Nephron progenitor cell (in vitro differentiated cells): ENCODE measurements around the gene UBE2I.
A peak's percentile ranks its signal among the peaks of the same experiment; 100 is the strongest.

Experiments
- DNase-seq: peaks from one replicate; pipeline ENCODE4 v3.0.0; 2021
- H3K27ac Mint-ChIP-seq: 2 replicates; pipeline ENCODE4 v1.8.0; 2021; ENCODE audit warnings: mild to moderate bottlenecking, moderate library complexity, mixed read lengths
- H3K27me3 Mint-ChIP-seq: 2 replicates; pipeline ENCODE4 v1.8.0; 2021; ENCODE audit warnings: mild to moderate bottlenecking, low read depth, mixed read lengths; ENCODE audit not compliant: poor library complexity
- H3K36me3 Mint-ChIP-seq: 2 replicates; pipeline ENCODE4 v1.8.0; 2021; ENCODE audit warnings: low read depth, mixed read lengths
- H3K4me1 Mint-ChIP-seq: 2 replicates; pipeline ENCODE4 v1.8.0; 2021; ENCODE audit warnings: mixed read lengths
- H3K4me3 Mint-ChIP-seq: 2 replicates; pipeline ENCODE4 v1.8.0; 2021; ENCODE audit warnings: mild to moderate bottlenecking, moderate library complexity, mixed read lengths
- H3K9me3 Mint-ChIP-seq: 2 replicates; pipeline ENCODE4 v1.8.0; 2021; ENCODE audit warnings: mild to moderate bottlenecking, moderate library complexity, mixed read lengths
- CTCF ChIP-seq: fragments of 200-600 bp; sonication (generic); IDR thresholded peaks from 2 replicates; pipeline ENCODE4 v1.5.0; 2021; ENCODE audit warnings: antibody characterized with exemption

The UBE2I gene

GRCh38 chr16:1279945-1280589 is 29.4 kb upstream of the UBE2I start:
- Mint-ChIP-seq H3K36me3 (no peaks in the 10 kb centered on the region), H3K9me3 (no peaks in the 10 kb centered on the region), H3K4me1 (peaks cover 70% of the 10 kb centered on the region), H3K27me3 (peaks cover 14% of the 10 kb centered on the region), H3K4me3 (no peak overlapping the region), H3K27ac (no peak overlapping the region)
- TF ChIP-seq CTCF = no peak
- DNase-seq = no peak

- no peak for DNase-seq
- peaks cover 69% of the 10 kb centered on the region for H3K4me1 Mint-ChIP-seq
- no peaks in the 10 kb centered on the region for H3K9me3 Mint-ChIP-seq
- TF ChIP-seq CTCF = no peak
- H3K27me3 Mint-ChIP-seq = peaks cover 11% of the 10 kb centered on the region
- H3K36me3 Mint-ChIP-seq = no peaks in the 10 kb centered on the region
- no peak overlapping the region for H3K27ac Mint-ChIP-seq
- no peak overlapping the region for H3K4me3 Mint-ChIP-seq
These were observed 28.7 kb upstream of the UBE2I start for GRCh38 chr16:1280783-1281182.

GRCh38 chr16:1281517-1281916 is 27.9 kb upstream of the UBE2I start:
- Mint-ChIP-seq H3K4me3 (no peak overlapping the region), H3K36me3 (no peaks in the 10 kb centered on the region), H3K4me1 (peaks cover 71% of the 10 kb centered on the region), H3K27me3 (peaks cover 15% of the 10 kb centered on the region), H3K27ac (no peak overlapping the region), H3K9me3 (no peaks in the 10 kb centered on the region)
- no peak for TF ChIP-seq CTCF
- DNase-seq = no peak

DNA sequence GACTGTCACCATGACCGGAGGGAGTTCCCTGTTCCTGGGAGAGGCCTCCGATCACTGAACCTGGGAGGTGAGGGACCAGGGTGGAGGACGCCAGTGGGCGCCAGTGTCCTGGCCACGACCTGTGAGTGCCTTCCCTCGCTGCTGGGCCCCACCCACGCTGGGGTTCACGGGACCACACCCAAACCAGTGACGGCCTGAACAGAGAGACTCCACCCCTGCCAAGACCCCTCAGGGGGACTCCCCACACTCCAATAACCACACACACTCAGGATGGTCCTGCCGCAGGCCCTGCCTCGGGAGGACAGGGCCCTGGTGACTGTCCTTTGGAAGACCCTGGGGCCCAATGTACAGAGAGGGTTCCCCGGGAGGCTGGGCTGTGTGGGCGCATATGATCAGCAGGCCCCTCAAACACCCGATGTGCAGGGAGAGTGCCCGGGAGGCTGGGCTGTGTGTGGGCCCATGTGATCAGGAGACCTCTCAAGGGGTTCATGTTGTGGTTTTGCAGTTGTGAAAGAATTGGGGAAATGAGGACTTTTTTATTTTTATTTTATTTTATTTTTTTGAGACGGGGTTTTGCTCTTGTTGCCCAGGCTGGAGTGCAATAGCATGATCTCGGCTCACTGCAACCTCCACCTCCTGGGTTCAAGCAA is 27.0 kb upstream of the UBE2I start:
- peaks cover 24% of the 10 kb centered on the region for H3K27me3 Mint-ChIP-seq
- H3K4me3 Mint-ChIP-seq = no peak overlapping the region
- TF ChIP-seq CTCF = no peak
- no peak overlapping the region for H3K27ac Mint-ChIP-seq
- no peaks in the 10 kb centered on the region for H3K36me3 Mint-ChIP-seq
- no peaks in the 10 kb centered on the region for H3K9me3 Mint-ChIP-seq
- H3K4me1 Mint-ChIP-seq = peaks cover 71% of the 10 kb centered on the region
- DNase-seq = no peak

DNA sequence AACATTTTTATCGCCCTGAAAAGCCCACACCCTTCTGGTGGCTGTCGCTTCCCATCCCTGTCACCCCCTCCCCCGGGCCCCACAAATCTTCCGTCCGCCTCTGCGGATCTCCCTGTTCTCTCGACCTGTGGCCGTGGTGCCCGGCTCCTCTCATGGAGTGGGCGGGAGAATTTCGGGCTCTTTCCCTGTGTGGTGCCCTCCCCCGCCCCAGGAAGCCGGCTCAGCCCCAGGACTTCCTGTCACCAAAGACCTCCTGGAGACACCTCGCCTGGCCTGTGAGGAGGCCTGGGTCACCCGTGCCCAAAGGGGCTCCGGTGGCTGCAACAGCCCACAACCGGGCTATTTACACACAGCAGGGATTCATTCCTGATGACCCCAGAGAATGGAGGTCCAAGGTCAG is 26.1 kb upstream of the UBE2I start:
- Mint-ChIP-seq H3K4me1 (peaks cover 72% of the 10 kb centered on the region), H3K4me3 (peak overlapping the region; percentile 67), H3K9me3 (no peaks in the 10 kb centered on the region), H3K27me3 (peaks cover 33% of the 10 kb centered on the region), H3K27ac (peak overlapping the region; percentile 39), H3K36me3 (no peaks in the 10 kb centered on the region)
- DNase-seq = peak; percentile 66
- no peak for TF ChIP-seq CTCF
